ENCODE measurements around the gene ERP29.

DNA sequence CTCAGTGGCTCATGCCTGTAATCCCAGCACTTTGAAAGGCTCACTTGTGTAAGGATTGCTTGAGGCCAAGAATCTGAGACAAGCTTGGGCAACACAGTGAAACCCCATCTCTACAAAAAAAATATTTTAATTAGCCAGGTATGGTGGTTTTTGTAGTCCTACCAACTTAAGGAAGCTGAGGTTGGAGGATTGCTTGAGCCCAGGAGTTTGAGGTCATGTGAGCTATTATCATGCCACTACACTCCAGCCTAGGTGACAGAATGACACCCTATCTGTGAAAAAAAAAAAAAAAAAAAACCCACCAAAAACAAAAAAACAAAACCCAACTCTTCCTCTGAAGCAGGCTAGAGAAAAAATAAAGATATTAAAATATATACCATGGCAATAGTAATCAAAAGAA is 41.4 kb upstream of the ERP29 start:
- TF ChIP-seq, protein P1, sequence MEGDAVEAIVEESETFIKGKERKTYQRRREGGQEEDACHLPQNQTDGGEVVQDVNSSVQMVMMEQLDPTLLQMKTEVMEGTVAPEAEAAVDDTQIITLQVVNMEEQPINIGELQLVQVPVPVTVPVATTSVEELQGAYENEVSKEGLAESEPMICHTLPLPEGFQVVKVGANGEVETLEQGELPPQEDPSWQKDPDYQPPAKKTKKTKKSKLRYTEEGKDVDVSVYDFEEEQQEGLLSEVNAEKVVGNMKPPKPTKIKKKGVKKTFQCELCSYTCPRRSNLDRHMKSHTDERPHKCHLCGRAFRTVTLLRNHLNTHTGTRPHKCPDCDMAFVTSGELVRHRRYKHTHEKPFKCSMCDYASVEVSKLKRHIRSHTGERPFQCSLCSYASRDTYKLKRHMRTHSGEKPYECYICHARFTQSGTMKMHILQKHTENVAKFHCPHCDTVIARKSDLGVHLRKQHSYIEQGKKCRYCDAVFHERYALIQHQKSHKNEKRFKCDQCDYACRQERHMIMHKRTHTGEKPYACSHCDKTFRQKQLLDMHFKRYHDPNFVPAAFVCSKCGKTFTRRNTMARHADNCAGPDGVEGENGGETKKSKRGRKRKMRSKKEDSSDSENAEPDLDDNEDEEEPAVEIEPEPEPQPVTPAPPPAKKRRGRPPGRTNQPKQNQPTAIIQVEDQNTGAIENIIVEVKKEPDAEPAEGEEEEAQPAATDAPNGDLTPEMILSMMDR (IDR thresholded peaks at IDR 0.05), result no peak
- TF ChIP-seq POLR2A (IDR thresholded peaks at IDR 0.05) (no peak), POLR2AphosphoS5 (IDR thresholded peaks at IDR 0.05) (no peak)
